Medulla oblongata (tissue), 1 donor: ENCODE results near the gene LRSAM1.

ENCODE experiments used
- DNase-seq: peaks from one replicate; pipeline ENCODE4 v3.0.0-alpha.2; 2015; ENCODE audit errors: extremely low spot score

LRSAM1 gene

GRCh38 chr9:127516835-127517607 is 65.7 kb downstream of the LRSAM1 start:
- no peak for DNase-seq

GRCh38 chr9:127517620-127518019 is 66.3 kb downstream of the LRSAM1 start:
- no peak for DNase-seq

GRCh38 chr9:127518091-127518856 is 67.0 kb downstream of the LRSAM1 start:
- no peak for DNase-seq

GRCh38 chr9:127519301-127520166 is 68.2 kb downstream of the LRSAM1 start:
- no peak for DNase-seq

GRCh38 chr9:127520941-127521918 is 69.9 kb downstream of the LRSAM1 start:
- DNase-seq = no peak

GRCh38 chr9:127521919-127522304 is 70.6 kb downstream of the LRSAM1 start:
- no peak for DNase-seq

- DNase-seq = no peak
Observed at GRCh38 chr9:127522727-127523126, 71.4 kb downstream of the LRSAM1 start.

GRCh38 chr9:127523312-127523851 is 72.1 kb downstream of the LRSAM1 start:
- DNase-seq = no peak

- DNase-seq = no peak
Observed at GRCh38 chr9:127524373-127524772, 73.1 kb downstream of the LRSAM1 start.

GRCh38 chr9:127525401-127526188 is 74.3 kb downstream of the LRSAM1 start:
- no peak for DNase-seq

GRCh38 chr9:127526655-127527559 is 75.6 kb downstream of the LRSAM1 start:
- no peak for DNase-seq

GRCh38 chr9:127527560-127528268 is 76.4 kb downstream of the LRSAM1 start:
- DNase-seq = no peak

GRCh38 chr9:127528422-127529251 is 77.3 kb downstream of the LRSAM1 start:
- DNase-seq = no peak

GRCh38 chr9:127529671-127530070 is 78.4 kb downstream of the LRSAM1 start:
- DNase-seq = no peak

- no peak for DNase-seq
Observed at GRCh38 chr9:127530206-127530941, 79.1 kb downstream of the LRSAM1 start.

GRCh38 chr9:127531676-127532075 is 80.4 kb downstream of the LRSAM1 start:
- DNase-seq = no peak
